ES-I3 (cell line): ENCODE results near the gene FKBP1A.

Experiments used
- H3K36me3 ChIP-seq: 2 replicates; pipeline ENCODE4 v1.6.1; 2013; ENCODE audit warnings: mild to moderate bottlenecking, low read length, control low read depth, moderate library complexity; ENCODE audit not compliant: insufficient read depth
- H3K4me1 ChIP-seq: 2 replicates; pipeline ENCODE4 v1.6.1; 2013; ENCODE audit warnings: mild to moderate bottlenecking, control low read depth, low read length; ENCODE audit not compliant: insufficient read depth
- H3K9ac ChIP-seq: 2 replicates; pipeline ENCODE4 v1.6.1; 2013; ENCODE audit warnings: low read depth, mild to moderate bottlenecking, low read length, moderate library complexity
- H3K9me3 ChIP-seq: 2 replicates; pipeline ENCODE4 v1.6.1; 2013; ENCODE audit warnings: mild to moderate bottlenecking, low read length, moderate library complexity; ENCODE audit not compliant: control insufficient read depth, insufficient read depth

The FKBP1A gene

DNA sequence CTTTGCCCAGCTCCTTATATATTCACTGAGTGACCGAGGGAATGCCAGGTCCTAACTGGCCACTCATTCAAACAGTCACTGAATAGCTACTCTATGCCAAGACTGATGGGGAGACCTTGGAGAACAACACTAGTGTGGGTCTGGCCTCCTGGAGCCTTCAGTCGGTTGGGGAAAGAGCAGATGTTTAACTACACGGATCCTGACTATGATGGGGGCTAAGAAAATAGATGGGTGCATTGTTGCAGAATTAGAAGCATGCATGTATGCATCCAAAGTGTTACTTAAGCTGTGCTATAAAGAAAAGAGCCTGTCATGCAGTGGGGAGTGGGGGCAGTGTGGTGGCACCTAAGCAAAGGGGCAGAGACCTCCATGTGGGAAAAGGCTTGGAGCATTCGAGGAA lies 6.5 kb downstream of the FKBP1A start:
- H3K9ac ChIP-seq = no peak overlapping the region
- peaks cover 12% of the 10 kb centered on the region for H3K4me1 ChIP-seq
- H3K9me3 ChIP-seq = no peaks in the 10 kb centered on the region
- no peaks in the 10 kb centered on the region for H3K36me3 ChIP-seq

DNA sequence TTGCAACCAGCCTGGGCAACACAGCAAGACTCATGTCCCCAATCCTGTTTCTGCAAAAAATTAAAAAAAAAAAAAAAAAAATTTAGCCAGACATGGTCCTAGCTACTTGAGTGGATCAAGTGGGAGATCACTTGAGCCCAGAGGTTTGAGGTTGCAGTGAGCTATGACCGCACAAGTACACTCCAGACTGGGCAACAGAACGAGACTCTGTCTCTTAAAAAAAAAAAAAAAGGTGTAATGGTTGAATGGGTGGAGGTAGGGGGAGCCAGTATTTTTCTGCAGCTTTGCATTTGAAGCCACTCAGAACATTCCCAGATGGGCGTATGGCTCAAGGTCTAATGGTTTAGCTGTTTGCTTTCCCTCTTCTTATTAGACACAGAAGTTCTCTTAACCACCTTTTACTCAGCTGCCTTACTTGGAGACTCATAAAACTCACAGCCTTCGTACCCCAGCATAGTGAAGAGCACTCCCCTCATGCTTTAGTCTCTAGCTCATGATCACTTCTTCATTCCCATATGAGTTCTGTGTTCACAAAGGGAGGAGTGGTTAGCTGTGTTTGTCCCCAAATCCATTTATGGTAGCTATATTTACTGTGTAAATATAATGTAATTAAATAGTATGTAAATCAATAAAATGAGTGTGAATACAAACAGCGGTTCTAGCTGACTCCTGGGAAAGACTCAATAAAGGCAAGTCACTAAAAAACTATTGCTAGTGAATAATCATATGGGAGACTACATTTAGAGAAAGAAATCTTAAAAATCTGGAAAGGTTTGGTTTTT lies 9.0 kb downstream of the FKBP1A start:
- Histone ChIP-seq H3K9ac (no peak overlapping the region), H3K36me3 (no peaks in the 10 kb centered on the region), H3K9me3 (no peaks in the 10 kb centered on the region), H3K4me1 (peaks cover 6% of the 10 kb centered on the region; the same call in 1 of the 2 replicates)

DNA sequence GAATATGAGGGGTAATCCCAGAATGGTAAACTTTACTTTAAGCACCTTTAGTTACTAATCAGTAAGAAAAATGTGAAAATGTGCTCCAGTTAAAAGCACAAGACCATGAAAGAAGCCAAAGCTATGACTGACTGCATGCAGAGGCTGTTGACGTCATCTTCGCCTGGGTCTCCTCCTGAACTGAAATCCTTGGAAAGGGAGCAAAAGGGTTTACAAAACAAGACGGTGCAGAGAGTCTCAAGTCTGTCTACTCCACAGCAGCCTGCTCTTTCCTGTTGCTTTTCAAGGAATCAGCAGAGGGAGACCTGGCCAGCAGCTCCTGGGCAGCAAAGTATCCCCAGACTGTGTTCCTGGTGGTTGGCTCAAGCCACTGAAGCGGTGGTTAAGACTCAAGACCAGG lies 10.2 kb downstream of the FKBP1A start:
- Histone ChIP-seq H3K4me1 (peaks cover 15% of the 10 kb centered on the region), H3K36me3 (no peaks in the 10 kb centered on the region), H3K9ac (no peak overlapping the region), H3K9me3 (no peaks in the 10 kb centered on the region)

- peaks cover 21% of the 10 kb centered on the region for H3K4me1 ChIP-seq
- no peak overlapping the region for H3K9ac ChIP-seq
- no peaks in the 10 kb centered on the region for H3K36me3 ChIP-seq
- no peaks in the 10 kb centered on the region for H3K9me3 ChIP-seq
Observed at GRCh38 chr20:1381753-1382591, 10.9 kb downstream of the FKBP1A start.

DNA sequence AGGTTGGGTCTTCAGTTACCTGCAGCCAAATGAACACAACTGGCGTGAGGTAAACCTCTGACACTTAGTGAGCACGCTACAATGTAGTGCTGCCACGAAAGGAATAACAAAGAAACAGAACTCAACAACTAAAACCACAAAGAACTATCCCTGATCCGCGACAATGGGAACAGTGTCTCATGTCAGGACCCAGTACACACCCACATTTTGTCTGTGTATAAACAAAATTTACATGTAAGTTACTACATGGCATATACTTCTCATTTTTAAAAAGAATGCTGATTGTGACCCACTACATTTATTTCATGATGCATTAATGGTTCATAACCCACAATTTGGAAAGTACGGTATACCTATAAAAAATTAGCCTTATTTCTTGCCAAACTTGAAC lies 14.1 kb downstream of the FKBP1A start:
- no peaks in the 10 kb centered on the region for H3K9me3 ChIP-seq
- no peak overlapping the region for H3K9ac ChIP-seq
- H3K36me3 ChIP-seq = no peaks in the 10 kb centered on the region
- peaks cover 21% of the 10 kb centered on the region for H3K4me1 ChIP-seq

- no peak overlapping the region for H3K9ac ChIP-seq
- peaks cover 21% of the 10 kb centered on the region for H3K4me1 ChIP-seq
- 0 out of 2 replicates have a peak, but pooled peaks cover 1% of the 10 kb centered on the region for H3K36me3 ChIP-seq
- H3K9me3 ChIP-seq = no peaks in the 10 kb centered on the region
Observed at GRCh38 chr20:1377984-1378734, 14.7 kb downstream of the FKBP1A start.

DNA sequence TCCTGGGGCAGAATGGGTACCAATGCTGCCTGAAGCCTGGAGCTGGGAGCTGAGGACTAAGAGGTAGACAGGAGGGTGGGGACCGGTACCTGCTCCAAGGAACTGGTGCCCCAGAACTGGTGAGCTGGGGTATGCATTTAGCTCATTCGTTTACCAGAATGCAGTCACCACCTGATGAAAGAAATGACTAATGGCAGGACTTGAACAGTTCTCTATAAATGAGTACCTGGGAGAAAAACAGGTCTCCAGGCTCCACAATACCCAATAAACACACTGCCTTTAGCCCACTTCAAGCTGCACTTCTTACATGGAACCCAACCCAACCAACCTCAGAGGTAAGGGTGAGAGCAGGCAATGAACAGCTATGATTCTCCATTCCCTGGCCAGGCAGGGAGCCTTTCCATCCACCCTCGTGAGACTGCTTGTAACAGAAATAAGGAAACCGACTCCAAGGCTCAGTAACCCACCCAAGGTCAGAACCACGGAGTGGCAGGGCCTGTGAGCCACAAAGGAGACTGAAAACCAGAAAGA lies 15.4 kb downstream of the FKBP1A start:
- Histone ChIP-seq H3K9me3 (no peaks in the 10 kb centered on the region), H3K4me1 (peaks cover 21% of the 10 kb centered on the region), H3K36me3 (peaks cover 5% of the 10 kb centered on the region; the same call in 1 of the 2 replicates), H3K9ac (no peak overlapping the region)

DNA sequence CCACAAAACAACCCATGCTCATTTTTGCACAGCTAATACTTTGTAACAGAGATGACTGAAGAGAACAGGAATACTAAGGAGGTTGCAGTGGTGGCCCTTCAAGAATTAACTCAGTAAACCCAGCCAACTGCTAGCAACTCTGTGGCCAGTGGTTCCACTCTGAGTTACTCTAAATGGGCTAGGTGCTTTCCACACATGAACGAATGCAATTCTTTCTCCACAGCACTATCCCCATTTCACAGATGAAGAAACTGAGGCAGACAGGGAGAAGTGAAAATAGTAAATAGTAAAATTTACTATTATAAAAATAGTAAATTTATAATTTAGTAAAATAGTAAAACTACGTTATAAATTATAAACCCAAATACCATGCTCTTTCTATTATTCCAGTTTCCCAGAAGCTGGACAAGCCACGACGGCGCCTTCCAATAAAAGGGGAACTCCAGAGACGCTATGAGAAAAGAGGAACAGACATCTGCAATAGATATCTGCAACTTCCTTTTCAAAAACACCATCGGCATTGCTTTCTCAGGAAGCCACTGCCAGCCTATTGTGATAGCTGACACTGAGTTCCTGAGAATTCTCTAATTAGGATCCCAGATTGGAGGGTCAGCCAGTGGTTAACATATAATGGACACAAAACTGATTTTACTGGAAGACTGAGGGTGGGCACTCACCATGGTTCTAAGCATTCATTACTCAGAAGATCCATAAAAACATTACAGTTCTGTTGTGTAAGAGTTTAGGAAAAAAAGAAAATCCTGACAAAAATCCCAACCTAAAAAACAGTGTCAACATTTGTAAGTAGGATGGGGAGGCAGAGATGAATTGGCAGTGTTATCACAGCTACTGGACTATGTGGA lies 16.2 kb downstream of the FKBP1A start:
- no peaks in the 10 kb centered on the region for H3K9me3 ChIP-seq
- no peak overlapping the region for H3K9ac ChIP-seq
- H3K36me3 ChIP-seq = peaks cover 8% of the 10 kb centered on the region; the same call in 1 of the 2 replicates
- peaks cover 21% of the 10 kb centered on the region for H3K4me1 ChIP-seq

GRCh38 chr20:1376007-1376406 lies 16.8 kb downstream of the FKBP1A start:
- peaks cover 13% of the 10 kb centered on the region; the same call in 1 of the 2 replicates for H3K36me3 ChIP-seq
- no peak overlapping the region for H3K9ac ChIP-seq
- no peaks in the 10 kb centered on the region for H3K9me3 ChIP-seq
- H3K4me1 ChIP-seq = peaks cover 21% of the 10 kb centered on the region

DNA sequence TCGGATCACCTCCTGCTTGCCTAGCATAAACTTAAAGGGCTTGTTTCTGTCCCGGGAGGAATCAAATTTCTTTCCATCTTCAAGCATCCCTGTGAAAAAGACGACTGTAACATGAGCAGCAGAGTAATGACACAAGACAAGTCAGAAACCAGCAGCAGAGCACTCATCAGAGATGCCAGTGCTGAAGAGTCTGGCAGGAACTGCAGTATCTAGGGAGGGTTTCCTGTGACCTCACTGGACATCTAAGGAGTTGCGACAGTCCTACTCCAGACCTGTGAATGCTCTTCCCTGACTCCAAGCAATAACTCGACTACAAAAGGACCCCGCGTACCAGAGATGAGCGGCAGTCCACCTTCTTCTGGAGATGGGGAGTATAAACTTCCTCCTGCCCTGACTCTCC lies 17.3 kb downstream of the FKBP1A start:
- Histone ChIP-seq H3K4me1 (peaks cover 21% of the 10 kb centered on the region), H3K9me3 (no peaks in the 10 kb centered on the region), H3K9ac (no peak overlapping the region), H3K36me3 (peaks cover 14% of the 10 kb centered on the region; the same call in 1 of the 2 replicates)

- no peaks in the 10 kb centered on the region for H3K9me3 ChIP-seq
- no peak overlapping the region for H3K9ac ChIP-seq
- peaks cover 14% of the 10 kb centered on the region; the same call in 1 of the 2 replicates for H3K36me3 ChIP-seq
- H3K4me1 ChIP-seq = peaks cover 19% of the 10 kb centered on the region
Observed at GRCh38 chr20:1374246-1374645, 18.6 kb downstream of the FKBP1A start.

DNA sequence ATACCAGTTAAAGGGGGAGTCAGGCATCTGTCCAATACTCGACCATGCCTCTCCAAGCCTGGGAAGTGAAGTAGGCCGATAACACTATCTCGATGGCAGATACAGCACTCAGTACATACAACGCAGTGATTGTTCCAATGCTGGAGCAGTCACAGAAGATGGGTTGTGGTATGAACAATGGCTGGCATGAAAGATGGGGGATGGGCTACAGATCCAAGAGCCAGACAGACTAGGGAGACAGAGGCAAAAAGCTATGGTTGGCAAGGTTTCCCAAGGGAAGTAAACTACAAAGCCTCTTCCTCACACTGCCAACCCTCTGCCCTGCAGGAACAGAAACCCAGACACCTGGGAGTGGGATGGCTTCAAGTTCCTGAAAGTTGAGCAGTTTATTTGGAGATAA lies 19.2 kb downstream of the FKBP1A start:
- Histone ChIP-seq H3K9ac (no peak overlapping the region), H3K9me3 (no peaks in the 10 kb centered on the region), H3K36me3 (peaks cover 14% of the 10 kb centered on the region; the same call in 1 of the 2 replicates)

GRCh38 chr20:1373036-1373435 lies 19.8 kb downstream of the FKBP1A start:
- Histone ChIP-seq H3K36me3 (peaks cover 14% of the 10 kb centered on the region; the same call in 1 of the 2 replicates), H3K4me1 (peaks cover 9% of the 10 kb centered on the region)

More for the DNA sequence above, 19.2 kb downstream of the FKBP1A start:
- peaks cover 13% of the 10 kb centered on the region for H3K4me1 ChIP-seq

More at GRCh38 chr20:1373036-1373435, 19.8 kb downstream of the FKBP1A start:
- no peak overlapping the region for H3K9ac ChIP-seq
- no peaks in the 10 kb centered on the region for H3K9me3 ChIP-seq
